ENCODE results near the gene FKBP8.

FKBP8 gene

DNA sequence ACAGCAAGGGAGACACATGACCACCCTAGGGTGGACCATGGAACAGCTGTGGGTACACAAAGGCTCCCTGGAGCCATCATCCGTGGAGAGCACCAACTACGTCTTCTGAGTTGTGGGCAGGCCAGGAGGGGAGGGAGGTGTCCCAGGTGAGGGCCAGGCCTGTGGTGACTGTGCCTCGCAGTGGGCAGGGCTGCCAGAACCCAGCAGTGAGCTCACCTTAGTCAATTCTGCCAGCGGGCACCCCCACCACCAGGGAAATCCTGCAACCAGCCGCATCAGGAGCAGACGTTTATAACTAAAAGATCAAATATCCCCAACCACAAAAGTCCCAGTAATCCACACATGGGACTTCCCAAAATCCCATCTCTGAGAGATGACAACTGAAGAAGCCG lies 41.1 kb downstream of the FKBP8 start:
- DNase-seq (ENCODE audit: low spot score) = peak; percentile 51

DNA sequence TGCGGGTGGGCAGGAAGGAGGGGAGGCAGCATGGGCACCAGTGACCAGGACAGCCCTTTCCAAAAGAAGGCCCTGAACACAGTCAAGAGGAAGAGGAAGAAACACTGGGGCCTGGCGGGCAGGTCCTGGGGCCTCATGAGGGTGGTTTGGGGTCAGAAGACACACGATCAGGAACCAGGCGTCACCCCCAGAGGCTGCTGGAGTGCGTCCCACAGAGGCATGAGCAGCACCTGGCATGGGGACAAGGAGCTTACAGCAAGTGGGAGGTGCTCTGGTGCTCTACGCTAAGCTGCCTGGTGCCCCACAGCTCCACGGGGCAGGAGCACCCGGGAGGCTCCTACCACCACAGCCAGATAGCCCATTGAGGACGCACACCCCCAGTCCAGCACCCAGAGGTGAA lies 41.5 kb downstream of the FKBP8 start:
- DNase-seq (ENCODE audit: low spot score) = no peak

DNA sequence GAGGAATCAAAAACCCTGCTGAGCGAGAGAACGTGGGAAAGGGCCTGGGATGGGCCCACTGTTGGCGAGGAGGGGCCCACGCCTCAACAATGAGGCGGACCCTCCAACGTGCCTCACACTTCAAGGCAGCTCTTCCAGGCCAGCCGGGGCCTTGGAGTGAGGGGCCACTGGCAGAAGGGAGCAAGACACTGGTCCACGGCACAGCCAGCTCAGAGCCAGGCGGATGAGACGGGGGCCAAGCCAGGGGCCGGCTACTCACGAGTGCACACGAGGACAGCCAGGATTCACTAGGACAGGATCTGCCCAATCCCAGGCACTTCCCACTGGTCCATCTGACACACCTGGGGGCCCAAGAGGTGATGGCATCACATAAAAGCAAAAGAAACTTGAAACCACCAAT lies 42.0 kb downstream of the FKBP8 start:
- no peak for DNase-seq (ENCODE audit: low spot score)

DNA sequence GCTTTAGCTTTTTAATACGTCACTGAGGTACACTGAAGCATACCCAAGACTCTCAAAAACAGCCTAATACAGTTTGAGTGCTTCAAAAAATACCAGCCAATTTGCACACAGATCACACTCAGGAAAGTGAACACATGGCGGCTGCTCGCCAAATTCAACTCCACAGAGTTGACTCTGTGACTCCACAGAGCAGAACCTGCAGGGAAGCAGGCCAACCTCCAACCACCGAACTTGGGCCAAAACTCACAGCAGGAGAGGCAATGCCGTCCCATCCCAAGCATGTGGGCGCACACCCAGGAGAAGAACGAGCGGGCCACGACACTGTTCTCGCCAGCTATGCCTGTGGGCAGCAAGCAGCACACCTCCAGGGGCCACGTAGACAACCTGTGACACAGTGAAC lies 42.6 kb downstream of the FKBP8 start:
- no peak for DNase-seq (ENCODE audit: low spot score)

DNA sequence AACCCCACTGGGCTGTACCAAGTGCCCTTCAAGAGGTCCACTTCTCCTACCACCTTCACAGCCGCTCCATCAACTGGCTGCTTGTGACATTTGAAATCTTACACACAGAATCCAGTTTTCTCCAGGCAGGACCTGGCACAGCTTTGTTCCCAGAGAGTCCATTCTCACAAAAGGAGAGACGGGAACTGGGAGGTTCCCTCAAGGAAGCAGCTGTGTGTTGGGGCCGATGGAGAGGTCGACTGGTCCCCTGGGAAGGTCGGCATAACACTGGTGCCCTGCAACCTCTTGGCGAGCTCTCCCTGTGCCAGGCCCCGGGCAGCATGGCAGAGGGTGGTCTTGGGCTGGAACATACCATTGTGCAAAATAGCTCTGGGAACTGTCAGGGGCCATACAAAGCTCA lies 43.0 kb downstream of the FKBP8 start:
- no peak for DNase-seq (ENCODE audit: low spot score)

DNA sequence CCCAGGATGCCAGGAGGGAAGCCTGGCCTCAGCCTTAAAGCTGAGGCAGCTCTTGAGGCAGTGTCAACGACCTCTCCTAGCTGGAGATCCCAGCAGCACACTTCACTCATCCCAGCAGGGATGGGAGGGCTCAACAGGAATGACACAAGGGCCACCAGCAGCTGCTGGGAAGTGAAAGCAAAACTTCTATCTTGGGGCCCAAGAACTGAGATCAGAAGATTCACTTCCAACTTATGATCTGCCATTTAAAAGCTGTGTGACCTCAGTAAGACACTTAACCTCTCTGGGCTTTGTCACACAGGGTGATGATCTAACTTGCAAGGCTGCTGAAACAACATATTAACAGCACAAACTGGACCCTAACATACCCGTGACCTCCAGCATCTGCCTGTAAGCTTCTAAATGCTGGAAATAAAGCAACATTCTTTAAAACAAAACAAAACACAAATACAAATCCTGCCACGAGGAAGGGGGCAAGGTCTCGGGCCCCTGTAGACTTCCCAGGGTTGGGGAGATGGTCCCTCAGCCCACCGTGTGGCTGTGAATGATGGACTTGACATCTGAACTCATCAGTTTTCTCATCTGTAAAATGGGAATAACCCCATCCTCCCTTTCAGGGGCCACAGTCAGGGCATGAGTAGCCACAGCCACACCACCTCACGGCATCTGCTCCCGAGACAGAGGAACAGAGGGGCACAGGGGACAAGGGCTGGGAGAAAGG lies 44.2 kb downstream of the FKBP8 start:
- DNase-seq (ENCODE audit: low spot score) = no peak

- no peak for DNase-seq (ENCODE audit: low spot score)
These were observed 46.5 kb downstream of the FKBP8 start for GRCh38 chr19:18496980-18497256.

DNA sequence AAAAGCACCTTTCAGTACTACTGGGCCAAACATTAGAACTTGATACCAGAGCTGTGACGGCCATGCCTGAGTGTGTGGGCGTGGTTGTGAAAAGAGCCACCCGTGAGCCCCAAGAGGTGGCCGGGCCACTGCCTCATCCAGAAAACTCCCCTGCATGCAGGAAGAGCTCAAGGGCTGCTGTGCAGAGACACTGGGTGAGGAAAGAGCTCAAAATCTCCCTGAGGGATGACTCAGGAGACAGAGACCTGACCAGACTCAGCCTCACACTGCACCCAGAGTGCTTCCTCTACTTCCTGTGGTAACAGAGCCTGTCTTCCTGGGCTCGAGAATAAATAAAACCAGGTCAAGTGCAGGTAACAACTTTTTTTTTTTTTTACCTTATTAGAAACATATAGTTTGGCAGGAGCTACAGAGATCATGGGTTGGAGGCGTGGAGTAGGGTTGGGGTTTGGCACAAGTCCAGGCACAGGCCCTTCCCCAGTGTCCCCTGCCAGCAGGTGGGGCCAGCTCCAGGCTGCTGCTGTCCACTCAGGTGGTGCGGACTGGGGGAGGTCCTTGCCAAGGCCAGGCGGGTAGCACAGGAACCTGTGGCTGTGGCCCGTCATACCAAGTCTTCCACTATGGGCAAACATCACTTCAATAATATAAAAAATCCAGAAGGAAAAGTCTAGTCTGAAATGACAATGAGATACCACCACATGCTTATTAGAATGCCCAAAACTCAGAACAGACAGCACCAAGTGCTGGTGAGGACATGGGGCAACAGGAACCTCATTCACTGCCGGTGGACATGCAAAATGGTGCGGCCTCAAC lies 47.0 kb downstream of the FKBP8 start:
- peak; percentile 90 for DNase-seq (ENCODE audit: low spot score)

GRCh38 chr19:18495204-18495911 lies 48.0 kb downstream of the FKBP8 start:
- DNase-seq (ENCODE audit: low spot score) = no peak

- no peak for DNase-seq (ENCODE audit: low spot score)
These were observed 49.1 kb downstream of the FKBP8 start for GRCh38 chr19:18494267-18494607.

DNA sequence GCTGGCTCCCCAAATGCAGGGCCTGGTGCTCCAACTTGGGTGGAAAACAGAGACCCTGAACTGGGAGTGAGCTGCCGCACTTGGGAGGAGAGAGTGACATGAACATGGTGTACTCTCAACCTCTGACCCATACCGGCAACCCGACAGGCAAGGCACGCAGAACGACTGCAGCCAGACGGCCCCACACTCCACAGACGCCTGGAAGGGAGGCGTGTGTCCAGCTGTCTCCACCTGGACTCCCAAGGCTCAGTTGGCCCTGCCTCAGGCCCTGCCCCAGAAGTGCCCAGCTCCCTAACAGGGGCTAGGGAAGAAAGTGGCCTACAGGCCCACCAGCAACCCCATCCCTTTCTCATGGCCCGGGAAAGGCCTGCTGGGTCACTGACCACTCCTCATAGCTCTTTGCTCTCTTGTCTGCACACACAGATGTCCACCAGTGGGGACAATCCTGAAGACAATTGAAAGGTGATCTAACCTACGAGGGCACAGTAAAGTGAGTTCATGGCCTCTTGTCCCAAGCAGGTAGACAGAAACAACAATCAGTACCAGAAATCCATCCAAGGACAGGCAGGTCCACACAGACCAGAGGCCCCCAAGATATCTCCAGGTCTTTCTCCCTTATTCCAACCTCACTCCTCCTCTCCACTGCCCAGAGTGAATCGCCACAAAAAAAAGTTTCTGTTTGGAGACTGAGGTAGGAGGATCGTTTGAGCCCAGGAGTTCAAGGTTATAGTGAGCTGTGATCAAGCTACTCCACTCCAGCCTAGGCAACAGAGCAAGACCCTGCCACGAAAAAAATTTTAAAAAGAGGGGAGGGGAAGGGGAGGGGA lies 49.7 kb downstream of the FKBP8 start:
- no peak for DNase-seq (ENCODE audit: low spot score)

GRCh38 chr19:18491995-18492953 lies 51.1 kb downstream of the FKBP8 start:
- DNase-seq (ENCODE audit: low spot score) = no peak

GRCh38 chr19:18490728-18491127 lies 52.6 kb downstream of the FKBP8 start:
- no peak for DNase-seq (ENCODE audit: low spot score)

DNA sequence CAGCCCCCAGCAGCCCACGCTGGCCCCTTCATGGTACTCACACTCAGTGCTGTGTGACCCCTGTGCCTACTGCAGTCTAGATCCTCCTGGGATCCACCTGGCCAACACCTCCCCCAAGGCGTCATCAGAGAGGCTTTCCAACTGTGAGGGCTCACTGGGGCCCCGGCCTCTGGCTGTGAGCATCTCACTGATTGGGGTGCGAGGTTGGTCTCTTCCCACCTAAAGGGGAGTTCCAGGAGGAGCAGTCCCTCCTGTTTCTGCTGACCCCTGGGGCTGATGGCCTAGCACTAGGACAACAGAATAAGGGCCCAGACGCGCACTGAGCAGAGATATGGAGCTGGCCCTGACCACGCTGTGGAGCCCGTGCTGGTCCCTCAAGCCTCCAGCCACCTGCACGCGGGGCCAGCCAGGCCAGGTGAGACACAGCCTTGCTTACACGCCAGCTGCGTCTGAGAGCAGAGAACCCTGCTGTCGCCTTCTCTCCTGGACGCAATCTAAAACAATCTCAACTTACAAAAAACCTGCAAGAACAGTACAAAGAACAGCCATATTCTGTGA lies 53.7 kb downstream of the FKBP8 start:
- DNase-seq (ENCODE audit: low spot score) = no peak

GRCh38 chr19:18488838-18489626 lies 54.3 kb downstream of the FKBP8 start:
- peak; percentile 45 for DNase-seq (ENCODE audit: low spot score)

DNA sequence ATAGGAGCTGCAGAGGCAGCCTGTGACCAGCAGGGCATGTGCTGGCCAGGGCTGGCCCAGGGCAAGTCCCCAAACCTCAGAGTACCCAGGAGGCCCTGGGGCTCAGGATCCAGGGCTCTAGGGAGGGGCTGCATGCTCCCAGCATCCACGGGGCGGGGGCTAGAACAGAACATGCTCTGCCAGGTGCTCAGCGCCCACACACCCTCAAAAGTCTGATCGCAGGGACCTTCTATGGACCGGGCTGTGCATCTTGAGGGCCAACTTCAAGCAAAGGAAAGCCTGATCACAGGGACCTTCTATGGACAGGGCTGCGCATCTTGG lies 55.0 kb downstream of the FKBP8 start:
- DNase-seq (ENCODE audit: low spot score) = peak; percentile 50

DNA sequence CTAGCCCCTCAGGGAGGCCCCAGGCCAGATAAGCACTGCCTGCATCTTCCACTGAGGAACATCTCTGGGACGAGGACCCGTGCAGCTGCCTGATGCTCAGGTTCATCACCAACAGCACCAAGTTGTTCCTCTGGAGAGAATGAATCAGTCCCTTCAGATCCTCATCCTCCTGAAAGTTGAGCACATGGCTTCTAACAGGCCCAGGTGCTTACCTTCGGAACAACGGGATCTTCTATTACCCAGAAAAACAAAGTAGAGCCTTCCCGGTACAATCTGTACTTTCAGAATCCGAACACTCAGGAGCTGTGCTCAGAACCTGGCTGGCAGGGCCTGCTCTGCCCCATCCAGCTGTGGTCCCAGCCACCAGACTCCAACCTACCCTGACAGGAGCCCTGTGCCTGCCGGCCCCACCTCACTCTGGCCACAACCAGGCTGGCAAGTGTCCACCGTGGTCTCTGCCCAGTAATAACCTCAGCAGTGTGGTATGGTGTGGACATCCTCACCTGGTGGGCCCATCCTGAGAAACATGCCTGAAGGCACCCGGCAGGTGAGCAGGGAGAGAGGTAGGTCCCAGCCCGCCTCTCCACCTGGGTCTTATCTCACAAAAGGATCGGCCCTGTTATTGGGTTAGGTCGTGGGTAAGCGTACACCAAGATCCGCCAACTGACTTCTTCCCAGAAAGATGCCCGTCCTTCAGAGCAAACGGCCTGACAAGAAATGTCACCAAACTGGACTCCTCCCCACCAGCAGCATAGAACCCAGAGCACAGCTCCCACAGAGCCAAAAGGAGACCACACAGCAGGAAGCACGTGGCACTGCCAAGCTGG lies 55.6 kb downstream of the FKBP8 start:
- no peak for DNase-seq (ENCODE audit: low spot score)

DNA sequence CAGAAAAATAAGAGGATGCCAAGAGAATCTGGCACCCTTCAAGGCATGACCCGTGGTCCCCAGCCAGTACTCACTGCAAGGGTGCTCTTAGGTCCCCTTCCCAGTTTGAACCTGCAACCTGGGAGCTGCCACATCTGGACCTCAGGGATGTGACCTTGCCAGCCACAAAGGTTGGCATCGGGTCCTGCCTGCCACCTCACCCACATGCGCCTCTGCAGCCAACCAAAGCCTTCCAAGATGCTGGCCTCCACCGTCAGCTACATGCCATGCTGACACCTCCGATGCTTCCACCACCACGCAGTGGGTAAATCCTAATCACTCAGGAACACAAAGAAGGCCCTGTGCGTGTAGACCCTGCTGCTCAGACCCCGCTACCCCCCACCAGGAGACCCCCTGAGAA lies 56.6 kb downstream of the FKBP8 start:
- no peak for DNase-seq (ENCODE audit: low spot score)

- no peak for DNase-seq (ENCODE audit: low spot score)
These were observed 58.4 kb downstream of the FKBP8 start for GRCh38 chr19:18484992-18485391.
